Measurements from ENCODE around the gene TTC1. TPM values are rescaled to one million over a fixed set of nuclear protein-coding genes. Genes with fewer than 3 reads are reported as not detected.
"Not testable (repeated sequence)": the region's sequence is repeated elsewhere in the genome, so short reads cannot be mapped to it uniquely, and the experiment has no call there.

Gene TTC1, protein sequence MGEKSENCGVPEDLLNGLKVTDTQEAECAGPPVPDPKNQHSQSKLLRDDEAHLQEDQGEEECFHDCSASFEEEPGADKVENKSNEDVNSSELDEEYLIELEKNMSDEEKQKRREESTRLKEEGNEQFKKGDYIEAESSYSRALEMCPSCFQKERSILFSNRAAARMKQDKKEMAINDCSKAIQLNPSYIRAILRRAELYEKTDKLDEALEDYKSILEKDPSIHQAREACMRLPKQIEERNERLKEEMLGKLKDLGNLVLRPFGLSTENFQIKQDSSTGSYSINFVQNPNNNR
- total RNA-seq (2014; rRNA removed; shearing (Covaris generic)), result 57.1 and 59.4 TPM in 2 replicates
- polyA plus RNA-seq (2015; cell fraction: cytosol; rRNA removed), result 51.8 and 54.7 TPM in 2 replicates
- 11.4 and 14.8 TPM in 2 replicates for polyA plus RNA-seq (2015; cell fraction: nucleus; rRNA removed)

DNA sequence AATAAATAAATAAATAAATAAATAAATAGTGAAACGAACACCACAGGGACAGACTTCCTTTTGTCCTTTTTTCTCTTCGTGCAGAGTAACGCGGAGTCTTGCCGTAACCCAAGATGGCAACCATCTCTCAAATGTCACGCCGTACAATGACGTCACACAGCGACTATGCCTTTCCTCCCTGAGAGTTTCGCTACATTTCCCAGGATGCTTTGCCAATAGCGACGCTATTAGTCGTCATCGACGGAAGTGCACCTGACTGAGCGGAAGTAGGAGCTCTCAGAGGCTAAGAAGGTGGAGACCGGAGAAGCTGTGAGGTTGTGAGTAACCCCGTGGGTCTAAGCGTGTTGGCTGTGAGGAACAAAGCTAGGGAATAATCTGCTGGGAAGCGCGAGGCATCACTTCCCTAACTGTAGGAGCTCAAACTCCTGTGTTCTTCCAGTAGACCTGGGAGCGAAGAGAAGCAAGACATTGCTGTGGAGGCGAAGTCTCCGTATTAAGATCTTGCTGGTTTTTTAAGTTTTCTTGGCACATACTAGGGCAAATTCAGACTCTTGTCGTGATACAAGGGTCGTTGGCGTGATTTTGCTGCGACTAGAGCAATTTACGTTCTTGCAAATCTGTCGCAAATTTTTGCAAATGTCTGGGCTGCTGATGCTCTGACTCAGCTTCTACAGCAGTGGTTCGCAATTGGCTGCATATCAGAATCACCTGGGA is at the start of gene TTC1:
Gene TTC1, plus strand, starts transcription at position 263 of the 714 bp plus-strand sequence. CDS start 1,390 bp downstream, outside the sequence.
- in situ Hi-C loops (cut with HindIII; ENCODE audit: low pct_unique_long_range_greater_than_20kb, low sequenced_read_pairs), result no loop called here

DNA sequence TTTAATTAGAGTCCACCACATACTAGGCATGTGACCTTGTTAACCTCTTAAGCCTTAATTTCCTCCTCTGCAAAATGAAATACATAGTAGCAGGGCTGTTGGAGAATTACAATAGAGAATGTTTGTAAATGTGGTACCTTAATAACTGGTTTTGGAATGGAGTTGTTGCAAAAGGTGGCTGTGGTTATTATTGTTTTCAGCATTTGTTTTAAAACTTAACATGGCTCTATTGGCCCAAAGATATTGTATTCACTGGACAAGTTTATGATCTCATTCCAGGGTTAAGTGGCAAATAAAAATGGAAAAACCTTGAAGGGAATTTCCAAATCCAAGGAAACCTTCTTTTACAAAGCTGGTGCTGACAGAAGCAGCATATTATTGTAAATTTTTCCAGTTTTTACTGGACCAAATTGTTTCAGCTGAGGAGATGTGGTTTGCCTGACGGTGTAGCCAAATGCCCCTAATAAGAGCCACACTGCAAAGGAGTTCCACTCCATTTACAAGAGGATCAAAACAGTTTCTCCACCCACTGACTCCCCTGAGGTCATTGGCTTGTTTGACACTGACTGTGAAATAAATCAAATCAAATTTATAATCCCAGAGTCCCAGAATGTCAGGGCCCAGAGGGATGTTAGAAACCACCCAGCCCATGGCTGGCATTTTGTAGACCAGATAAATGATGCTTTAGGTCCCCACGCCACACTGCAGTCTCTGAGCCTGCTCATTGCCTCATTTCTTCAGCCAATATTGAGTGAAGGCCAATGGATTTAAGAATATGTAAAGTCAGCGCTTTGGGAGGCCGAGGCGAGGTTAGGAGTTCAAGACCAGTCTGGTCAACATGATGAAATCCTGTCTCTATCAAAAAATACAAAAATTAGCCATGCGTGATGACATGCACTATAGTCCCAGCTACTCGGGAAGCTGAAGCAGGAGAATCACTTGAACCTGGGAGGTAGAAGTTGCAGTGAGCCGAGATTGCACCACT is 47.5 kb upstream of the TTC1 start:
- in situ Hi-C loops (cut with HindIII; ENCODE audit: low pct_unique_long_range_greater_than_20kb, low sequenced_read_pairs), result no loop called here
- no peak for DNase-seq (ENCODE audit: low read depth, low spot score)

More for the DNA sequence above, at the start of gene TTC1:
- DNase-seq (ENCODE audit: low read depth, low spot score), result peak; percentile 99

DNA sequence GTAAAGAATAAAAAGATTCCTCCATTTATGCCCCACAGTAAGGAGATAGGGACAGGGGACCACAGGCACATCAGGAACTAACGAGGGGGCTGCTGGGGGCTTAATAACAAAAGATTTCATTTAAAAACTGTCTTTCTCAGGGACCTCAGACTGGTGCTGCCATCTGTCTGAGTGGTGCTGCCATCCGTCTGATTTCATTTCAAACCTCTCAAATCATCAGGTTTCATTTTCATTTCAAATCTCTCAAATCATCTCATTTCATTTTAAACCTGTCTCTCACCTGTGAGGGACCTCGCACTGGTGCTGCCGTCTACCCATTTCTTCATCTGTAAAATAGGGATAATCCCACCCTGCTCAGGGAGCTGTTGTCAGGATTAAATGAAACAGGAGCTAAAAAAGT is 46.7 kb upstream of the TTC1 start:
- in situ Hi-C loops (cut with HindIII; ENCODE audit: low pct_unique_long_range_greater_than_20kb, low sequenced_read_pairs), result no loop called here
- DNase-seq (ENCODE audit: low read depth, low spot score), result no peak

DNA sequence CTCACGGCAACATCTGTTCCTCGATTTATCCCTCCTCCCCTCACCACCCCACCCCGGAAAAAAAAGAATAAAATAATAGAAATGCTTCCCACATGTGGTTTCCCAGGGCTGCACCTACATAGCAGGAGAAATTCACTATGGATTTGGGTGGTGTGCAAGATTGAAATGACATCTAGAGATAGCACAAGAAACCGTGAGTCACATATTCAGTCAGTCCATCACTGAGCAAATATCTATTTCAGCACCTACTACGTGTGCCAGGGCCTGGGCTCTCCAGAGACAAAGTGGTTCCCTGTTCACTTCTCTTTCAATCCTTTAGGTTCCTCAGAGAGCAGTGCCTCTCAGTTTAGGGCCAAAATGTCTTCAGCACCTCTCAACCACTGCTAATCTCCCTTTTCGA is 45.0 kb upstream of the TTC1 start:
- in situ Hi-C loops (cut with HindIII; ENCODE audit: low pct_unique_long_range_greater_than_20kb, low sequenced_read_pairs), result no loop called here
- DNase-seq (ENCODE audit: low read depth, low spot score), result no peak

DNA sequence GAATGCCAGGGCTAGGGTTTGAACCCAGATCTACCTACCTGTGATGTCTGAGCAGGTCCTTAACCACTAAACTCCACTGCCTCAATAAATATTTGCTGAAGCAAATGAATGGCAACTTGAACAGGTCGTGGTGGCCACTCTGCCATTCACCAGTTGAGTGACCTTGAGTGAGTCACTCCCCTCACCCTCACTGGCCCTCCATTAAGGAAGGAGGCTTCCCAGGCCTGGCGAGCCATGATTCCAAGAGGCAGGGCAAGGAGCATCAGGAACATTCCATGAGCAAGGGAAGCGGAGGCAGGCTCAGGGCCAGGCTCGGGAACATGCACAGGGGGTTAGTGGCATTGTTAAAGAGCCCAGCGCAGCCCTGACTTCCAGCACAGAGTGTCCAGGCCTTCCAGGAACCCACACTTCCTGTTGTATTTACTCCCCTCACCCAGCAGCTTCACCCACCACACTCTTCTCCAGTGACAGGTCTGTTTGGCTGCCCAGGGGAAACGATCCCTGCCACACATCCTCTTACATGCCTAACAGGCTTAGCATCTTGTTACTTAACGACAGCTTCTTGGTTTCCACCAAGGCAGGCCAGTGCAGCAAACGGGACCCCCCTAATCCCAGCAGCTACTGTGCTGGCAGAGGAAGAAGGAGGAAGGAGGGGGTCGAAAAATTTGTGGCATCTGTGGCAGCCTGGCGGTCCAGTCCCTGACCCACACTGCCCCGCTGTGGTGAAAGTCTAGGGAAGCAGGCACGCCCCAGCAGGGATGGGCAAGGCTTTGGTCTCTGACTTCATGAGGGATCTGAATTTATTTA is 43.7 kb upstream of the TTC1 start:
- in situ Hi-C loops (cut with HindIII; ENCODE audit: low pct_unique_long_range_greater_than_20kb, low sequenced_read_pairs), result no loop called here
- DNase-seq (ENCODE audit: low read depth, low spot score), result peak; percentile 78

DNA sequence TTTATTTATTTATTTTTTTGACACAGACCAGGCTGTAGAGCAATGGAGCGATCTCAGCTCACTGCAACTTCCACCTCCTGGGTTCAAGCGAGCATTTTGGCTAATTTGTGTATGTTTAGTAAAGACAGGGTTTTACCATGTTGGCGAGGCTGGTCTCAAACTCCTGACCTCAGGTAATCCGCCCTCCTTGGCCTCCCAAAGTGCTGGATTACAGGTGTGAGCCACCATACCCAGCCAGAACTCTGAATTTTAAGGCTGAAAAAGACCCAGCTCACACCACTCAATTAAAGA is 43.2 kb upstream of the TTC1 start:
- in situ Hi-C loops (cut with HindIII; ENCODE audit: low pct_unique_long_range_greater_than_20kb, low sequenced_read_pairs); DNase-seq (ENCODE audit: low read depth, low spot score): not testable (repeated sequence)

DNA sequence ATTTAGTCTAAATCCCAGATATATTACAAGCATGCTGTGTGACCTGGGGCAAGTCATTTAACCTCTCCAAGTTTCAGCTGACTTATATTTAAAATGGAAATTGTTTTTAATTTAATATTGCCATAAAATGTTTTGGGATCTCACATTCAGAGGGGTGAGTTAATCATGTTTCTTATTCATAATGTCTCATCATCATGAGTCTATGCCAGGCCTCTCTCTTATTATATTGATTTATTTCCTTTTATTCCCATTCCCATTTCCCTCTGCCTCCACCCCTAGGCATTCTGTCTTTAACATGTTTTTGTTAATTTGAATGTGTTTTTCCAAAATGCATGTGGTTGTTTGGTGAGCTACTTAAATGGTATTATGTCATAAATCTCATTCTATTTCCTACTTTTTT is 39.0 kb upstream of the TTC1 start:
- in situ Hi-C loops (cut with HindIII; ENCODE audit: low pct_unique_long_range_greater_than_20kb, low sequenced_read_pairs), result no loop called here
- DNase-seq (ENCODE audit: low read depth, low spot score), result no peak

DNA sequence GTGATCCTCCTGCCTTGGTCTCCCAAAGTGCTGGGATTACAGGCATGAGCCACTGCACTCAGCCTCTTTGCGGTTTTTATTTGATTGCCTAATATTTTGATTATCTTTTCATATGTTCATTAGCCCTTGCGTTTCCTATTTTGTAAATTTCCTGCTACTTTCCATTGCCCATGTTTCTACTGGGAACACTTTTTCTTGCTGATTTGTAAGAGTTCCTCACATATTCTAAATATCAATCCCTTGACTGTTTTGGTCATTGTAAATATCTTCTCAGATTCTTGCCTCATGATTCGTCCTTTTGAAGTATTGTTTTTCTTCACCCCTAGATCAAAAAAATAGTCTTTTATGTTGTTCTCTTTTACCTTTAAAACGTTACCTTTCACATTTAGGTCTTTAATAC is 37.9 kb upstream of the TTC1 start:
- no peak for DNase-seq (ENCODE audit: low read depth, low spot score)

DNA sequence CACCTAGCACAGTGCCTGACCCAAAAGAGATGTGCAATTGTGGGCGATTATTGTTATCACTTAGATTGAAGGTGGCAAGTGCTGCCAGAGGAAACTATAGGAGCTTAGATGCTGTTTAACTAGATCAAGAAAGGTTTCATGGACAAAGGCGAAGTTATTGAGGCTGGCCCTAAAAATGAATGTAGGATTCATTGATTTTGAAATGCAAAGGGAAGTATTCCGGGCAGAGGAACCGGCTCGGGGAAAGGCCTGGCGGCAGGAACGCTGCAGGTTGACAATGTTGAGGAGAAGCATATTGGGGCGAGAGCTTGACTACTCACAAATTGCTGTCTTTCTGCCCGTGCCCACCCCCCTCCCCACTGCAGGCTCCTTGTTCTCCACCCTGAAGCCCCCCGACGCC is 37.4 kb upstream of the TTC1 start:
- in situ Hi-C loops (cut with HindIII; ENCODE audit: low pct_unique_long_range_greater_than_20kb, low sequenced_read_pairs), result no loop called here
- DNase-seq (ENCODE audit: low read depth, low spot score), result no peak

More for the DNA sequence above, 37.9 kb upstream of the TTC1 start:
- in situ Hi-C loops (cut with HindIII; ENCODE audit: low pct_unique_long_range_greater_than_20kb, low sequenced_read_pairs), result no loop called here

DNA sequence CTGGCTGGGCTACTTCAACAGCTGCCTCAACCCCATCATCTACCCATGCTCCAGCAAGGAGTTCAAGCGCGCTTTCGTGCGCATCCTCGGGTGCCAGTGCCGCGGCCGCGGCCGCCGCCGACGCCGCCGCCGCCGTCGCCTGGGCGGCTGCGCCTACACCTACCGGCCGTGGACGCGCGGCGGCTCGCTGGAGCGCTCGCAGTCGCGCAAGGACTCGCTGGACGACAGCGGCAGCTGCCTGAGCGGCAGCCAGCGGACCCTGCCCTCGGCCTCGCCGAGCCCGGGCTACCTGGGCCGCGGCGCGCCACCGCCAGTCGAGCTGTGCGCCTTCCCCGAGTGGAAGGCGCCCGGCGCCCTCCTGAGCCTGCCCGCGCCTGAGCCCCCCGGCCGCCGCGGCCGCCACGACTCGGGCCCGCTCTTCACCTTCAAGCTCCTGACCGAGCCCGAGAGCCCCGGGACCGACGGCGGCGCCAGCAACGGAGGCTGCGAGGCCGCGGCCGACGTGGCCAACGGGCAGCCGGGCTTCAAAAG is 36.9 kb upstream of the TTC1 start:
- in situ Hi-C loops (cut with HindIII; ENCODE audit: low pct_unique_long_range_greater_than_20kb, low sequenced_read_pairs), result no loop called here
- no peak for DNase-seq (ENCODE audit: low read depth, low spot score)

DNA sequence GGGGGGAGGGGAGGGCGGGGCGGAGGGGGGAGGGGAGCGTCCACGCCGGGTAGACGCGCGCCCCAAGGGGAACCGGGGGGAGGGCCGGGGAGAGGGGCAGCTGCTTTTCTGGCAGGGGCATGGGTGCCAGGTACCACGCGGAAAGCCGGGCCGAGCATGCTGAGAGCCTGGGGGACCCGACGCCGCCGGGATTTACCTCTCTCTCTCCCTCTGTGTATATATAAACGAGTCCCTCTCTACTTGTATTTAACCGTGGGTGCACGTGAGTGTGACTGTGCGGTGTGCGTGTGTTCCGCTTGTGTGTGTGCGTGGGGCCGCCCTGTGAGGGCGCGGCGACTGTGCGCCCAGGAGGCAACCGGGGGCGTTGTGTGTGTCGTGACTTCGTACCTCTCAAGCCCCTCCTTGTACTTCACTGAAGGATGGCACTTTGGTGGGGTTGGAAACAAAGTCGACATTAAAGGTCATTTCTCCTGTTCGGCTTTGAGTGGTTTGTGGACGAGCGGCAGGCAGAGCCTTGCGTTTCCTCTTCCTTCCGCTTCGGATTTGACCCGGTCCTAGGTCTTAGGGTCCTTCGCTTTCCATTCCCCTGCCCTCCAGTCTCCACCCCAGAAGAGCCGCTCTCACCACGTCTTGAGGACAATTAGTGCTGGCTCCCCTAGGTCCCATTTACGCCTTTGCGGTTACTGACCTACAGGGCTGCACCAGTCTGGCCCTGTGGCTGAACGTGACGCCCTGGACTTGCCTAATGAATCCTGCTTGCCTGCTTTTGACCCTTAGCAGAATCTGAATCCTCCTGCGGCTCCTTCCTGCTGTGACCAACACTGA is 36.2 kb upstream of the TTC1 start:
- no peak for DNase-seq (ENCODE audit: low read depth, low spot score)
- in situ Hi-C loops (cut with HindIII; ENCODE audit: low pct_unique_long_range_greater_than_20kb, low sequenced_read_pairs), result no loop called here

DNA sequence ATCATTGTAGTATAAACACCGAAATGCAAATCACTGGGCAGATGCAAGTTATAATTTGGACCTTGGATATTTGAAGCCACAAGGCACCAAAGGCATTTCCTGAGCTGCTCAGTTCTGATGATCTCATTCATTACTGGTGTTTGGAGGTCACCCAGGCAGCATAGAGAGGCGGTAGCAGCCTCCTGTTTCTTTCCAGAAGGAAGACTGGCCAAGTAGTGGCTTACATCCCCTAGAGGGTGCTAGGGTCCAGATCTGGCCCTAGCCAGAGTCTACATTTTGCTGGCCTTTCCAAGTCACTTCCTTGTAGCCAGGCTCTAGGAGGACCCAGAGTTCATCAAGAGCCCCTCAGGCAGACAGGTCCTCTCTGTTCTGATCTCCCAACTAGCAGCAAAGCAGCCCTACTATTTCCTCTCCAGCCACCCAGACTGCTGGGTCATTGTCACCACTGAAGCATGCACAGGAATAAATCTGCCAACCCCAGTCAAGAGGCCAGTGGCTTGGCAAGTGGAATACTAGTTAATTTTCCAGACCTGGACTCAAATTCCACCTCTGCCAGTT is 33.4 kb upstream of the TTC1 start:
- in situ Hi-C loops (cut with HindIII; ENCODE audit: low pct_unique_long_range_greater_than_20kb, low sequenced_read_pairs), result no loop called here
- peak; percentile 41 for DNase-seq (ENCODE audit: low read depth, low spot score)

DNA sequence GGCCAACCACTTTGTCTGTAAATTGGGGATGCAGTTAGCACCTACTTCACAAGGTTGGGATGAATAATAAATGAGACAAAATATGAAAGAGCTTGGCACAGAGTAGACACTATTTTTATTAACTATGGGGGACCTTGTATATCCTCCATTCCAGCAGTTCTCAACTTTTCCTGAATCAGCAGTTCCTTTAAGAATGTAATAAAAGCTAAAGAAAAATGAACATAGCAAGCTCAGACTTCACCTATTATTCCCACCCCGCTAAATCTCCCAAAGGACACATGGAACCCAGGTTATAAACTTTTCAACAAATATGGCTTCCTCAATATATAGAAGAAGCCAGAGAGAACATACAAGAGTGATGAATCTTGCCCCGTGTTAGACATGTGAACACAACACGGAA is 32.0 kb upstream of the TTC1 start:
- in situ Hi-C loops (cut with HindIII; ENCODE audit: low pct_unique_long_range_greater_than_20kb, low sequenced_read_pairs), result no loop called here

DNA sequence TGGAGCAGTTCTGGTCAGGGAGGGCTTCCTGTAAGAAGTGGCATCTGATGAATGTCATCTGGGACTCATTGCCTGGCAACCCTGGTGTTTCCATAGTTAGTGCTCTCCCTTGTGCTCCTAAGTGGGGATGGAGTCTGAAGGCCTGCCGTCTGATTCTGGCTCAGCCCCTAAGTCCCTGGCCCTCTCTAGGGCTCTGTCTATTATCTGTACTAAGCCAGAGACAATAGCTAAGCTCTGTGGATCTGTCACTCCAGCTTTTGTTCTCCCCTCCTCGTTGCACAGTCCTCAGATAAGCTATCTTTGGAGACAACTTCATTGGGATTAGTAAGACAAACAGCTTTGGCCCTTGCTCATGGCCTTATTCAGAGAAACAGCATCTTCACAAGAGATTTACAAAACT is 30.6 kb upstream of the TTC1 start:
- no peak for DNase-seq (ENCODE audit: low read depth, low spot score)
- in situ Hi-C loops (cut with HindIII; ENCODE audit: low pct_unique_long_range_greater_than_20kb, low sequenced_read_pairs), result no loop called here

More for the DNA sequence above, 32.0 kb upstream of the TTC1 start:
- no peak for DNase-seq (ENCODE audit: low read depth, low spot score)

DNA sequence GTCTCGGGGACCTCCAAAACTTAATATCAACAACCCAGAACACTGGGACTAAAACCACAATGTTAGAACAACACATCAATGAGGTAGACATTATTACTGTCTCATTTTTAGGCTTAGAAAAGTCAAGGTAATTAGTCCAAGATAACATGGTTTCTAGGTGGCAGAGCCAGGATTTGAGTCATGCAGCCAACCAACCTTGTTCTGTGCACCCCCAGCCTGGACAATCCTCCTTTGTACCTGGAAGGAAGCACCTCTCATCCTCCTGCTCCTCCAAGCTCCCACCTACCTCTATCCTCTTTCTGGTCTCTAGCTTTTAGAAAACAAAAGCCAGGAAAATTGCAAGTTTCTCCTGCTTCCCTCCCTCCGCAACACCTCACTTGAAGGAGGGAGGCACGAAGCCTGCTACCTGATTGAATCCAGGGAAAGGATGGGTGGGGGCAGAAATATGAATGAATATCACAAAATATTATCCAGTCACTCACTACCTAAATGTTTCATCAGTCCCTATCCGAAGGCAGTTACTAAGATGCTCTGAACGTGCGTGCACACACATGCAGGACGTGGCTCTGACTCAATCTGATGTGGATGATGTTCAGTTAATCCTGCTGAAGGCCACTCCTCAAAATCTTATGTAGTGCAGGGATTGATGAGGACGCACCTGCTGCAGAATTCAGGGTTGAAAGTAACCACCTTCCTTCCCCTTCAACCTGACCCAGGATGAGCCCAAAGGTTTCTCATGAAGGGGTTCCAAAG is 26.3 kb upstream of the TTC1 start:
- in situ Hi-C loops (cut with HindIII; ENCODE audit: low pct_unique_long_range_greater_than_20kb, low sequenced_read_pairs), result no loop called here
- DNase-seq (ENCODE audit: low read depth, low spot score), result no peak

Measured in SK-MEL-5 (cell line).